Measurements from ENCODE around the gene RBM4.
A peak's percentile ranks its signal among the peaks of the same experiment; 100 is the strongest.
"Not testable (repeated sequence)": the region's sequence is repeated elsewhere in the genome, so short reads cannot be mapped to it uniquely, and the experiment has no call there.

RBM4 gene

GRCh38 chr11:66617155-66617834 lies 21.2 kb upstream of the RBM4 start:
- DNase-seq, result peak in 2 of 6 experiments; percentile 30 to 40

- peak; percentile 28 to 89 (median 65) for DNase-seq
These were observed 19.4 kb upstream of the RBM4 start for GRCh38 chr11:66619080-66619554.

GRCh38 chr11:66624450-66624849 lies 14.1 kb upstream of the RBM4 start:
- DNase-seq, result no peak

- DNase-seq, result no peak
These were observed 13.3 kb upstream of the RBM4 start for GRCh38 chr11:66625041-66625751.

- no peak for DNase-seq
These were observed 12.8 kb upstream of the RBM4 start for GRCh38 chr11:66625752-66626149.

GRCh38 chr11:66626382-66626781 lies 12.1 kb upstream of the RBM4 start:
- DNase-seq, result no peak

- no peak for DNase-seq
These were observed 11.6 kb upstream of the RBM4 start for GRCh38 chr11:66626926-66627325.

- DNase-seq, result no peak
These were observed 10.4 kb upstream of the RBM4 start for GRCh38 chr11:66628061-66628603.

GRCh38 chr11:66629356-66629755 lies 9.1 kb upstream of the RBM4 start:
- DNase-seq, result no peak

GRCh38 chr11:66631883-66632282 lies 6.6 kb upstream of the RBM4 start:
- no peak for DNase-seq

- no peak for DNase-seq
These were observed 5.6 kb upstream of the RBM4 start for GRCh38 chr11:66632952-66633351.

GRCh38 chr11:66636411-66636810 lies 2.1 kb upstream of the RBM4 start:
- no peak for DNase-seq

- no peak for DNase-seq
These were observed 836 bp upstream of the RBM4 start for GRCh38 chr11:66637557-66638176.

GRCh38 chr11:66639066-66639813 lies 737 bp downstream of the RBM4 start:
- peak in 5 of 6 experiments; percentile 22 to 76 (median 57) for DNase-seq

GRCh38 chr11:66639814-66640340 lies 1.4 kb downstream of the RBM4 start:
- not testable (repeated sequence) for DNase-seq

GRCh38 chr11:66641834-66642233 lies 3.3 kb downstream of the RBM4 start:
- DNase-seq, result no peak

GRCh38 chr11:66643745-66644437 lies 5.4 kb downstream of the RBM4 start:
- no peak for DNase-seq

GRCh38 chr11:66646828-66647227 lies 8.3 kb downstream of the RBM4 start:
- no peak for DNase-seq

- DNase-seq, result no peak
These were observed 11.4 kb downstream of the RBM4 start for GRCh38 chr11:66649903-66650302.

GRCh38 chr11:66651016-66651415 lies 12.5 kb downstream of the RBM4 start:
- DNase-seq, result no peak

GRCh38 chr11:66652651-66653050 lies 14.1 kb downstream of the RBM4 start:
- DNase-seq, result no peak

GRCh38 chr11:66653123-66653522 lies 14.6 kb downstream of the RBM4 start:
- no peak for DNase-seq

Measured in stimulated activated naive CD4-positive, alpha-beta T cell (primary cell).